GM10248 (cell line): ENCODE results near the gene ARGLU1.

Source experiments
- CTCF ChIA-PET: fragments of 300-600 bp; sonication (Branson Sonifier 250); formaldehyde crosslinking; extraction: SDS; loops from one replicate; lab custom pipeline; 2021; ENCODE audit warnings: antibody characterized with exemption; lab: Yijun Ruan, JAX
- POLR2A ChIA-PET: fragments of 350-650 bp; sonication (Branson Sonifier 250); formaldehyde crosslinking; extraction: SDS; loops from one replicate; lab custom pipeline; 2020; ENCODE audit warnings: antibody characterized with exemption; lab: Yijun Ruan, JAX
- DNase-seq: peaks from one replicate; pipeline ENCODE4 v3.0.0; 2012; ENCODE audit errors: extremely low spot score
- CTCF ChIP-seq: IDR thresholded peaks from 2 replicates; pipeline ENCODE4 v1.5.1; 2012; ENCODE audit warnings: mild to moderate bottlenecking, low read depth; ENCODE audit errors: extremely low read depth, missing control alignments, control extremely low read depth

The ARGLU1 gene

DNA sequence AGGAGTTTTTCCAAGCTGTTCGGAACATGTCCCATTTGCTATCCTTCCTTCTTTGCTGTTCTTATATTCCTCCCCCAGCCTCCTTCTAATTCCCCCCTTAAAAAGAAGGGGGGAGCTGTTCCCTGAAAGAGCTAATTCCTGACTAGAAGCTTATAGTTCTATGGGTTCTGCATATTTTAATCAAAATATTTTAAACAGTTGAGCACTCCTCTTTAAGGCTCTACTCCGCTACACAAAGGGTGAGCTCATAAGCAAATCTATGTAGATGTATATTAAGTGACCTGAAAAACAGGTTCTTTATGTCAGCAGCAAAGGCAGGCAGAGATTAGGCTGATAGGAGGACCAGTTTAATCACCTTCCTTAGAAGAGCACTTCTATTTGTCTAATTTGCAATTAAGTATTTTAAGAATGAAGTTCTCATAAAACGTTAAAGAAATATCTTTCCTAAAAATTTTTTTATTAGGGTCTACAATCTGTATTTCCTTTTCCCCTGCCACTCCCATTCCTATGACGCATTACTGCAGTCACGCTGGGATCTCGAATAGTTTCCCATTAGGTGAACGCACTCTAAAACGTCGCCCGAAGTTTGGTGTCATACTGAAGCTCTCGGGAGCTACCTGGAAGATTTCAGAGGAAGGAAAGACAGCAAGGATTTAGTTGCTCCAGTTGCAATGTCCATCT lies 37.6 kb downstream of the ARGLU1 start:
- TF ChIP-seq CTCF: no peak
- CTCF ChIA-PET: interaction anchor here (0.7 to 1.7 kb wide), 7 partner anchors 8 to 446 kb away, joined by 3 to 4 read pairs (median 3); no protein-coding TSS in a partner anchor
- POLR2A ChIA-PET: no interaction called here
- no peak for DNase-seq

DNA sequence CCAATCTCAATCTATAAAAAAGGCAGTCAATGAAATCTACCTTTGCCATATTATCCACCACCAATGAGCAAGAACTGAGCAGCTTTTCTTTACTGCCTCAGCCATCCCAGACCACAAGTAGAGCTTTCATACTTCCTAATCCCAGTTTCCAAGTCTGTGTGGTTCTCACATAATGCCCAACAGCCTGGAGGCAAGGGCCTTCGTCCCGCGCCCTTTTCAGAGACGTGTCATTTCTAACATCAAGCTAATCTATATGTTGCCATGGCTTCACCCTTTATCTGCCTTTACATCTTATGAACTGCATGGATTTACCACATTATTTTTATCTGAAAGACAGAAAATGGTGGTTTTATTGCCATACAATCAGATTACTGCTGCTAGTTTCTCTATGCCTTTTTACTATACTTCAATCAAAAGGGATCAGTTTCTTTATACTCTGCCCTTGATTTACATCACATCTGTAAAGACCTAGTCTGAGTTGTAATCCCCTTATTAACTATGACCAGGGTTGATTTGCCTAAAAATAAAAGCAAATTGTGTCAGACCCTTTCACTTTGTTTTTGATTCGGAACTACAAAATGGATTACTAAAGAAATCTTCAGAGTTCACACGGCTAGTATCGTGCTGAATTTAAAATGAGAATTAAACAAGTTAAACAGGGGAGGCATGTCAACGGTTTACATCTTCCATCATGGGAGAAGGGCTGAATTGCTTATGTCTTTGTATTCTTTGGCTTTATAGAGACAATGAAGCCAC lies 38.3 kb downstream of the ARGLU1 start:
- ChIA-PET POLR2A (no interaction called here), CTCF (interaction anchor here (1.3 to 1.7 kb wide), 4 partner anchors 8 to 16 kb away, joined by 3 to 5 read pairs (median 4); no protein-coding TSS in a partner anchor)
- no peak for TF ChIP-seq CTCF
- no peak for DNase-seq

DNA sequence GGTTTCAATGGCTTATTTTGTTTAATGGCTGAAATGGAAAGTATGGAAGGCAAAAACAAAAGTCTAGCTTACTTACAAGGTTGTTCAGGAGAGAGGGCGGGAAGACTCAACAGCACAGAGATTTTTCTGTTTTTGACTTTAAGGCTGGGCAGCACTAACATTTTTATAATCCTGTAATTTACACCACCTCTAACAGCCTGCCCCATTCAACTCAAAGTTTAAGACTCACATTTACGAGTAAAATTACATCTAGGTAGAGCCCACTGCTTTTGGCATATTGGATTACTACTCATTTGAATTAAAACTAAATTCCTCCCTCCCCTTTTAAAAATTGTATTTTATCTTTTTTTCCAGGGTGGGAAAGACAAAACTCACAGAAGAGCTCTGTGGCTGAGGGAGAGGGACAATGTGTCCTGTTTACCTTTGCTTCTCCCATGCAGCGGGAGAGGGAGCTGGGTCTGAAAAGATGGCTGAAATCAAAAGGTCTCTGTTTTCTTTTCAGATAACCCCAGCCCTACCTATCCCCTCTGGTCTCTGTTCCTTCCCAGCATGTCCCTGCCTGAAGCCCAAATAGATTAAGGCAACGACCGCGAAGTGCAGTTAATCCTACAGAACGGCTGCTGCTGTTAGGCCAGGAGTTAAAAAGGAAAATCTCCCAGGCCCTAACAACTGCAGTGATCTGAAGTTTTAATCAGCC lies 39.1 kb downstream of the ARGLU1 start:
- DNase-seq: no peak
- ChIA-PET CTCF (interaction anchor here (1.3 to 1.5 kb wide), 2 partner anchors 7 to 9 kb away, joined by 5 to 6 read pairs; no protein-coding TSS in a partner anchor), POLR2A (no interaction called here)
- no peak for TF ChIP-seq CTCF

DNA sequence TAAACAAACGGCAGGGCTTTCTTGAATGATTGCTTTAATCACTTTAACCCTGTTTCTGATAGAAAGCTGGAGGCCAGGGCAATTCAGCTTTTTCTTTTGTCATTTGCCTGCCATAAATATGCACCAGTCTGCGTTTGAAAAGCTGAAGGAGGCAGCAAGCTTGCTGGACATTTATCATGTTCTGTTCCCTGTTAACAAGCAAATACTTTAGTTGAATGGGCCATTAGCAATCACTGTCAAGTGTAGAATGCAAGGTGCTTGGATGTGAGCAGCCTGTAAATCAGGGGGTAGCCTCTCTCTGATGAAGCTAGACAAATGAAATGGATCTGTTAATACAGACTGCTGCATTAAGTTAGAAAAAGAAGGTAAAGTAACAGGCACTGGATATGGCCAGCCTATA lies 40.1 kb downstream of the ARGLU1 start:
- ChIA-PET CTCF (interaction anchor here (1.5 kb wide), 1 partner anchor 8 kb away, joined by 6 read pairs; no protein-coding TSS in a partner anchor), POLR2A (no interaction called here)
- TF ChIP-seq CTCF: no peak
- DNase-seq: no peak

DNA sequence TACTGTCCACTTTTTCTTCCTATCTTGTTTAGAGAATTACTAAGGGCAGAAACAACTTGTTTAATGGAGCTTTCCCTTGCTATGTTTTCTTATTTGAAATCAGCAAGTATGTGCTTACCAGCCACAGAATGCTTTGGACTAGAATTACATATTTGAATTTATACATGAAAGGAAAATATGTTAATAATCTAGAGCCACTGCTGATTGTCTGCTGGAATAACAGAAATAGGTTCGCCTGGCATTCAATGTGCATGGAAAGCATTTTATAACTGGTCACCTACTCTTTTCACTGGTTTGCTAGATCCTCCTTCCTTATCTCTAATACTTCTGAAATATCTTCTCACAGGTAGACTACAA lies 40.5 kb downstream of the ARGLU1 start:
- ChIA-PET CTCF (interaction anchor here (1.5 kb wide), 1 partner anchor 9 kb away, joined by 6 read pairs; no protein-coding TSS in a partner anchor), POLR2A (no interaction called here)
- DNase-seq: no peak
- TF ChIP-seq CTCF: no peak
